ENCODE data around the gene NXF3. TPM values are rescaled to one million over a fixed set of nuclear protein-coding genes. Genes with fewer than 3 reads are reported as not detected.
"Not testable (repeated sequence)": the region's sequence is repeated elsewhere in the genome, so short reads cannot be mapped to it uniquely, and the experiment has no call there.

The NXF3 gene
- total and polyA plus RNA-seq, 8 donors = 0.38 to 6.7 (median 0.62) TPM; not detected in 5

DNA sequence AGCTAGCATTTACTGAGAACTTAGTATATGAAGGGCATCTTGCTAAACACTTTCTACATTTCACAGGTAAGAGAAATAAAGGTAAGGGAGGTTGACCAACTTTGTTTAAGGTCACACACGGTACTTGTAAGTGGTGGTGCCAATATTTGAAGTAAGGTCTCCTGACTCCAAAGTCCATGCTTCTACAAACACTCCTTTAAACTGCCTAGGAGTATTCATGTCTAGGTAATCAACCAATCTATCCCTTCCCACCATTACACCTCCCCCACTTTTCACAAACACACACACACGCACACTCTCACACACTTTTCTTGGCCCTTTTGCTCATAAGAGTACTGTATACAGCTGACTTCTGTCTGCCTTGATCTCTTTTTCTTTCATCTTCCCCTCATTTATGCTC is 36.0 kb downstream of the NXF3 start:
- H3K9me3 ChIP-seq = no peaks in the 10 kb centered on the region
- DNase-seq = peak in 1 of 2 donors; percentile 20
- no peaks in the 10 kb centered on the region for H3K36me3 ChIP-seq
- H3K4me3 ChIP-seq = no peak overlapping the region
- intact Hi-C loops (cut with DNase I; ENCODE audit: low total_unique reads) = no loop called here
- 37 to 58% (median 41%) methylated on average over 2 of the region's 2 CpGs for WGBS, 5 donors
- no peak overlapping the region for H3K27ac ChIP-seq
- TF ChIP-seq EP300 (IDR thresholded peaks at IDR 0.05) (no peak), POLR2A (IDR thresholded peaks at IDR 0.05) (no peak), POLR2AphosphoS5 (IDR thresholded peaks at IDR 0.05) (no peak)
- TF ChIP-seq, protein P1, sequence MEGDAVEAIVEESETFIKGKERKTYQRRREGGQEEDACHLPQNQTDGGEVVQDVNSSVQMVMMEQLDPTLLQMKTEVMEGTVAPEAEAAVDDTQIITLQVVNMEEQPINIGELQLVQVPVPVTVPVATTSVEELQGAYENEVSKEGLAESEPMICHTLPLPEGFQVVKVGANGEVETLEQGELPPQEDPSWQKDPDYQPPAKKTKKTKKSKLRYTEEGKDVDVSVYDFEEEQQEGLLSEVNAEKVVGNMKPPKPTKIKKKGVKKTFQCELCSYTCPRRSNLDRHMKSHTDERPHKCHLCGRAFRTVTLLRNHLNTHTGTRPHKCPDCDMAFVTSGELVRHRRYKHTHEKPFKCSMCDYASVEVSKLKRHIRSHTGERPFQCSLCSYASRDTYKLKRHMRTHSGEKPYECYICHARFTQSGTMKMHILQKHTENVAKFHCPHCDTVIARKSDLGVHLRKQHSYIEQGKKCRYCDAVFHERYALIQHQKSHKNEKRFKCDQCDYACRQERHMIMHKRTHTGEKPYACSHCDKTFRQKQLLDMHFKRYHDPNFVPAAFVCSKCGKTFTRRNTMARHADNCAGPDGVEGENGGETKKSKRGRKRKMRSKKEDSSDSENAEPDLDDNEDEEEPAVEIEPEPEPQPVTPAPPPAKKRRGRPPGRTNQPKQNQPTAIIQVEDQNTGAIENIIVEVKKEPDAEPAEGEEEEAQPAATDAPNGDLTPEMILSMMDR (IDR thresholded peaks at IDR 0.05) = no peak
- H3K27me3 ChIP-seq = no peaks in the 10 kb centered on the region
- no peaks in the 10 kb centered on the region for H3K4me1 ChIP-seq

DNA sequence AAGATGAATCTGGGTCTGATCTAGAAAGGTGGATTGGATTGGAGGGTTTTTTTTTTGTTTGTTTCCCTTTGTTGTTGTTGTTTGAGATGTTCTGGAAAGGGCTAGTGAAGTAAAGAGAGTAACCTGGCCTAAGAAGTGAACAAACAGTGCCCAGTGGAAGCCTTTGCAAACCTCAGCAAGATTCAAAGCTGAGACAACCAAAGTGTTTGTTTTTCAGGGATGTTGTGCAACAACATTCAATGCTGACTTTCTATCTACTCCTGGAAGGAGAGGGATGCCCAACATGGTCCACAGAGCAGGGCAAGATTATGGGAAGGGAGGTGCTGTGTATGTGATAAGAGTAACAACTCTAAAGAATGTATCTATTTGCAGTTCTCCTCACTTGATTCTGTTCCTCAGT is 40.3 kb downstream of the NXF3 start:
- intact Hi-C loops (cut with DNase I; ENCODE audit: low total_unique reads) = no loop called here
- TF ChIP-seq POLR2A (IDR thresholded peaks at IDR 0.05) = no peak
- no peak for TF ChIP-seq POLR2AphosphoS5 (IDR thresholded peaks at IDR 0.05)
- TF ChIP-seq, protein P1 (IDR thresholded peaks at IDR 0.05) = no peak
- no peak for TF ChIP-seq EP300 (IDR thresholded peaks at IDR 0.05)

DNA sequence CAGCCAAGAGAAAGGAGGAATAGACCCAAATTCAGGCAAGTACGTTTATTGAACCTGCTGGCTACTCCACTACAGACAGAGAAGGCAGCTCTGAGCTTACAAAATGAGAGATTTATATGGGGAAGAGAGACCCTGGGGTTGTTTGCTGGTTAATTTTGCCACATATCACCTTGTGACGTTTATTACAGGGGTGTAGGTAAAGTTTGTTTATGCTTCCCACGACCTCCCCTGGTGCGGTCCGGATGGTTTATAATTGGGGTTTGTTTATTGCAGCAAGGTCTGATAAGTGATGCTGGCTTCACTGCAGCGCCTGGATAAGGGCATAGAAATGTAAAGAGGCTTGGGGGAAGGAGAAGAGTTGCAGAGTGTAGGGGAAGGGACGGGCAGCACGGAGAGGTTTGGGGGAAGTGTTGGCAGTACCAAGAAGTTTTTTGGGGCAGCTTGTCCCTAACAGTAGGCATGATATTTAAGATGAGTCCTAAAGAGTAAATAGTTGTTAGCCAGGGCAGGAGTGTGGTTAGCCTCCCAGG is 41.6 kb downstream of the NXF3 start:
- Histone ChIP-seq H3K36me3 (no peaks in the 10 kb centered on the region), H3K4me1 (no peaks in the 10 kb centered on the region), H3K9me3 (peaks cover 0 to 5% (median 0%) of the 10 kb centered on the region in 4 donors), H3K27ac (no peak overlapping the region), H3K27me3 (no peaks in the 10 kb centered on the region), H3K4me3 (no peak overlapping the region)
- WGBS, 5 donors = 15 to 33% (median 19%) methylated on average over 8 of the region's 8 CpGs
- intact Hi-C loops (cut with DNase I; ENCODE audit: low total_unique reads) = no loop called here
- no peak for DNase-seq
- TF ChIP-seq, protein P1 (IDR thresholded peaks at IDR 0.05) = no peak
- no peak for TF ChIP-seq POLR2A (IDR thresholded peaks at IDR 0.05)
- no peak for TF ChIP-seq EP300 (IDR thresholded peaks at IDR 0.05)
- no peak for TF ChIP-seq POLR2AphosphoS5 (IDR thresholded peaks at IDR 0.05)

More for the DNA sequence above, 40.3 kb downstream of the NXF3 start:
- Histone ChIP-seq H3K27me3 (no peaks in the 10 kb centered on the region), H3K9me3 (no peaks in the 10 kb centered on the region), H3K4me1 (no peaks in the 10 kb centered on the region), H3K36me3 (no peaks in the 10 kb centered on the region), H3K27ac (no peak overlapping the region), H3K4me3 (no peak overlapping the region)
- no peak for DNase-seq

DNA sequence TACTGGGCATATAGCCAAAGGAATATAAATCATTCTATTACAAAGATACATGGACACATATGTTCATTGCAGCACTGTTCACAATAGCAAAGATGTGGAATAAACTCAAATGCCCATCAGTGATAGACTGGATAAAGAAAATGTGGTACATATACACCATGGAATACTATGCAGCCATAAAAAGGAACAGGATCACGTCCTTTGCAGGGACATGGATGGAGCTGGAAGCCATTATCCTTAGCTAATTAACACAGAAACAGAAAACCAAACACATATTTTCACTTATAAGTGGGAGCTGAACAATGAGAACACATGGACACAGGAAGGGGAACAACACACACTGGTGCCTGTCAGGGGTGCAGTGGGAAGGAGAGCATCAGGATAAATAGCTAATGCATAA is 59.6 kb downstream of the NXF3 start:
- WGBS, 5 donors = 30 to 91% (median 80%) methylated on average over 1 of the region's 1 CpG
- H3K27ac ChIP-seq; H3K9me3 ChIP-seq; H3K4me3 ChIP-seq; H3K4me1 ChIP-seq; DNase-seq; H3K27me3 ChIP-seq; intact Hi-C loops (cut with DNase I; ENCODE audit: low total_unique reads); H3K36me3 ChIP-seq: not testable (repeated sequence)

Other genes with a start within 250 kb of the NXF3 start
- gene RAB40AL, start 155.9 kb downstream of the NXF3 start, total RNA-seq = 1 to 10 TPM in 1 of 5 donors, under 1 TPM in 1, not detected in 3; 0.55 to 3.0 TPM
- under 1 TPM in 1 of 3 donors, not detected in 2; 0.10 TPM for gene RAB40AL, start 155.9 kb downstream of the NXF3 start, polyA plus RNA-seq
- gene BEX1, start 29.0 kb downstream of the NXF3 start, total RNA-seq = 10 to 100 TPM in 1 of 5 donors, not detected in 4; 19.5 TPM
- 10 to 100 TPM in 1 of 3 donors, 1 to 10 TPM in 2; 8.4 to 10.3 (median 8.6) TPM for gene BEX1, start 29.0 kb downstream of the NXF3 start, polyA plus RNA-seq
- gene BEX4, start 122.0 kb upstream of the NXF3 start, total RNA-seq = 10 to 100 TPM in 4 of 5 donors, 1 to 10 TPM in 1; 5.8 to 53.2 (median 19.6) TPM
- 10 to 100 TPM; 35.9 to 48.4 (median 40.0) TPM for gene BEX4, start 122.0 kb upstream of the NXF3 start, polyA plus RNA-seq
- 100 to 1,000 TPM in 2 of 5 donors, 10 to 100 TPM in 3; 20.0 to 118 (median 70.0) TPM for gene TCEAL8, start 162.0 kb upstream of the NXF3 start, total RNA-seq
- 100 to 1,000 TPM in 1 of 3 donors, 10 to 100 TPM in 2; 52.4 to 118 (median 86.5) TPM for gene TCEAL8, start 162.0 kb upstream of the NXF3 start, polyA plus RNA-seq
- gene TCEAL5, start 183.6 kb upstream of the NXF3 start, total RNA-seq = 1 to 10 TPM in 1 of 5 donors, not detected in 4; 1.7 TPM
- gene TCEAL5, start 183.6 kb upstream of the NXF3 start, polyA plus RNA-seq = 1 to 10 TPM in 1 of 3 donors, under 1 TPM in 2; 0.43 to 1.2 (median 0.61) TPM
- gene BEX2, start 217.8 kb upstream of the NXF3 start, total RNA-seq = 10 to 100 TPM in 2 of 5 donors, under 1 TPM in 1, not detected in 2; 0.87 to 83.3 (median 20.0) TPM
- gene BEX2, start 217.8 kb upstream of the NXF3 start, polyA plus RNA-seq = 10 to 100 TPM; 16.9 to 29.1 (median 20.8) TPM
- gene TCEAL7, start 237.1 kb upstream of the NXF3 start, total RNA-seq = 10 to 100 TPM in 3 of 5 donors, 1 to 10 TPM in 2; 2.6 to 51.3 (median 17.0) TPM
- gene TCEAL7, start 237.1 kb upstream of the NXF3 start, polyA plus RNA-seq = 10 to 100 TPM in 1 of 3 donors, 1 to 10 TPM in 2; 5.6 to 12.3 (median 9.8) TPM

All from stomach (tissue), 9 donors.